ENCODE data around the gene TRAF2.

Gene TRAF2

GRCh38 chr9:136886610-136887597 lies 588 bp downstream of the TRAF2 start:
- DNase-seq (ENCODE audit: insufficient read length, low spot score) (peak; percentile 77), FAIRE-seq (no peak)
- no peak for TF ChIP-seq CTCF (IDR thresholded peaks at IDR 0.05; ENCODE audit: insufficient read depth, missing control alignments)

GRCh38 chr9:136888454-136888853 lies 2.1 kb downstream of the TRAF2 start:
- FAIRE-seq (no peak), DNase-seq (ENCODE audit: insufficient read length, low spot score) (no peak)
- TF ChIP-seq CTCF (IDR thresholded peaks at IDR 0.05; ENCODE audit: insufficient read depth, missing control alignments), result no peak

GRCh38 chr9:136889858-136890257 lies 3.5 kb downstream of the TRAF2 start:
- DNase-seq (ENCODE audit: insufficient read length, low spot score), result no peak
- FAIRE-seq, result no peak
- no peak for TF ChIP-seq CTCF (IDR thresholded peaks at IDR 0.05; ENCODE audit: insufficient read depth, missing control alignments)

GRCh38 chr9:136890661-136891060 lies 4.3 kb downstream of the TRAF2 start:
- FAIRE-seq, result no peak
- TF ChIP-seq CTCF (IDR thresholded peaks at IDR 0.05; ENCODE audit: insufficient read depth, missing control alignments), result no peak
- DNase-seq (ENCODE audit: insufficient read length, low spot score), result no peak

GRCh38 chr9:136896027-136896426 lies 9.7 kb downstream of the TRAF2 start:
- TF ChIP-seq CTCF (IDR thresholded peaks at IDR 0.05; ENCODE audit: insufficient read depth, missing control alignments), result no peak
- FAIRE-seq (no peak), DNase-seq (ENCODE audit: insufficient read length, low spot score) (no peak)

- FAIRE-seq, result no peak
- TF ChIP-seq CTCF (IDR thresholded peaks at IDR 0.05; ENCODE audit: insufficient read depth, missing control alignments), result no peak
These were observed 12.3 kb downstream of the TRAF2 start for GRCh38 chr9:136898483-136899100.

GRCh38 chr9:136899196-136899595 lies 12.9 kb downstream of the TRAF2 start:
- FAIRE-seq, result no peak
- no peak for DNase-seq (ENCODE audit: insufficient read length, low spot score)
- TF ChIP-seq CTCF (IDR thresholded peaks at IDR 0.05; ENCODE audit: insufficient read depth, missing control alignments), result no peak

More at GRCh38 chr9:136898483-136899100, 12.3 kb downstream of the TRAF2 start:
- DNase-seq (ENCODE audit: insufficient read length, low spot score), result no peak
